DMS 273 (cell line): ENCODE data around the gene SEMA4C.

ENCODE experiments used
- DNase-seq: peaks from one replicate; lab custom pipeline; 2025; ENCODE audit not compliant: unreplicated experiment; lab: John Stamatoyannopoulos, UW

SEMA4C gene, protein sequence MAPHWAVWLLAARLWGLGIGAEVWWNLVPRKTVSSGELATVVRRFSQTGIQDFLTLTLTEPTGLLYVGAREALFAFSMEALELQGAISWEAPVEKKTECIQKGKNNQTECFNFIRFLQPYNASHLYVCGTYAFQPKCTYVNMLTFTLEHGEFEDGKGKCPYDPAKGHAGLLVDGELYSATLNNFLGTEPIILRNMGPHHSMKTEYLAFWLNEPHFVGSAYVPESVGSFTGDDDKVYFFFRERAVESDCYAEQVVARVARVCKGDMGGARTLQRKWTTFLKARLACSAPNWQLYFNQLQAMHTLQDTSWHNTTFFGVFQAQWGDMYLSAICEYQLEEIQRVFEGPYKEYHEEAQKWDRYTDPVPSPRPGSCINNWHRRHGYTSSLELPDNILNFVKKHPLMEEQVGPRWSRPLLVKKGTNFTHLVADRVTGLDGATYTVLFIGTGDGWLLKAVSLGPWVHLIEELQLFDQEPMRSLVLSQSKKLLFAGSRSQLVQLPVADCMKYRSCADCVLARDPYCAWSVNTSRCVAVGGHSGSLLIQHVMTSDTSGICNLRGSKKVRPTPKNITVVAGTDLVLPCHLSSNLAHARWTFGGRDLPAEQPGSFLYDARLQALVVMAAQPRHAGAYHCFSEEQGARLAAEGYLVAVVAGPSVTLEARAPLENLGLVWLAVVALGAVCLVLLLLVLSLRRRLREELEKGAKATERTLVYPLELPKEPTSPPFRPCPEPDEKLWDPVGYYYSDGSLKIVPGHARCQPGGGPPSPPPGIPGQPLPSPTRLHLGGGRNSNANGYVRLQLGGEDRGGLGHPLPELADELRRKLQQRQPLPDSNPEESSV

DNA sequence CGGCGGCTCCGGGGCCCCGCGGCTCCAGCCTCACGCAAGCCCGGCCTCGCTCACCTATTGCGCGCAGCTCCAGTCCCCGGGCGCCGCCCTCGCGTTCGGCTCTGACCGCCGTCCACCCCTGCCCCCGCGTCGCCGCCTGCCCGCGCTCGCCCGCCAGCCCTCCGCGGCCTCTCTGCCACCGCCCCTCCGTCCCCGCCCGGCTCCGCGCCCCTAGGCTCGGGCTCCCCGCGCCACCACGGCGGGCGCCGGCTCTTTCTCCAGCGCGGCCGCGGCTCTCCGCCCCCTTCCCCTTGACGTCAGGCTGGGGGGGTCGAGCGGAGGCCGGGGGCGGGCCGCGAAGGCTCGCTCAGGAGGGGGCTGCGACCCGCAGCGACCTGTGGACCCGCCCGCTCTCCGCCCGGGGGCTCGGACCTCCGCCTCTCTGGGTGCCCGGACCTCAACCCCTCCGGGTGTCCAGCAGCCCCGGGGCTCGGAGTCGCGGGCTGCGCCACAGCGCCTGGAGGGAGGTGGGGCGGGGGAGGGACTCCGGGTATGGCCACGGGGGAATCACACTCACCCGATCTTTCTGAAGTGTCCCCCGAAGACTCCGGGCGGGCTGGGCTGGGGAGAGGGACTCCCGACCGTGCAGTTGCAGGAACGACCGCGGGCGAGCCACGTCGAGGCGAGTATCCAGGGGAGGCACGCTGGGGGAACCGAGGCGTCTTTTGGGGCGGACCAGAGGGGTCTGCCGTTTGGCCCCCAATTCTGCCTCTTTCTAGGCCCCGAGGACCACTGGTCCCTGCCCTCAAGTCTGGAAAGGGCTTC, at the start of gene SEMA4C:
Gene SEMA4C, minus strand, starts transcription at position 259 of the 804 bp plus-strand sequence. CDS start 2,194 bp downstream, outside the sequence.
- peak; percentile 63 for DNase-seq

DNA sequence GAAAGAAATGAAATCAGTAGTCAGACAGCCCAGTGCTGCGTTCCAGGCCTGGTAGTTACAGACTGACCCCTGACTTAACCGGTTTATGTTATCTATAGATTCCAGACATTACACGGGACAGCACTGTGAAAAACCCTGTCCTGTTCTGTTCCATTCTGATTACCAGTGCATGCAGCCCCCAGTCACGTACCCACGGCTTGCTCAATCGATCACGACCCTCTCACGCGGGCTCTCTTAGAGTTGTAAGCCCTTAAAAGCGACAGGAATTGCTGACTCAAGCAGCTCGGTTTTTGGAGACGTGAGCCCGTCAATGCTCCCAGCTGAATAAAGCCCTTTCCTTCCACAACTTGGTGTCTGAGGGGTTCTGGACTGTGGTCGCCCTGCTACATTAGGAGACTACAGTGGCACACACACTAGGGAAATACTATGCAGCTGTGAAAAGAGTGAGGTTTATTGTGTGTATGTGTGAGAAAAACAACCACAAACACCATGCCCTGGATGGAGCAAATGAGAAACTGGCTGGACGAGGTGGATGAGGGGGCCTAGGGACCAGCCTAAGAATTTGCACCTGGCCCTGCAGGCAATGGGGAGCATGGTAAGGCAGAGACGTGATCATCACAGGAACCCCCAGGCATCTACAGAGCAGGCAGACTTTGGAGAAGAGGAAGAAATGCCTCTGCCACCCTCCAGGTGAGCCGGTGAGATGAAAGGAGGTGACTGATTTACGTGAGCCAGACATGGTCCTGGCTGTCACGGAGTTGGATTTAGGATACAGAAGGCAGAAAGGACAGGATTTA, 49.1 kb upstream of the SEMA4C start:
- no peak for DNase-seq

DNA sequence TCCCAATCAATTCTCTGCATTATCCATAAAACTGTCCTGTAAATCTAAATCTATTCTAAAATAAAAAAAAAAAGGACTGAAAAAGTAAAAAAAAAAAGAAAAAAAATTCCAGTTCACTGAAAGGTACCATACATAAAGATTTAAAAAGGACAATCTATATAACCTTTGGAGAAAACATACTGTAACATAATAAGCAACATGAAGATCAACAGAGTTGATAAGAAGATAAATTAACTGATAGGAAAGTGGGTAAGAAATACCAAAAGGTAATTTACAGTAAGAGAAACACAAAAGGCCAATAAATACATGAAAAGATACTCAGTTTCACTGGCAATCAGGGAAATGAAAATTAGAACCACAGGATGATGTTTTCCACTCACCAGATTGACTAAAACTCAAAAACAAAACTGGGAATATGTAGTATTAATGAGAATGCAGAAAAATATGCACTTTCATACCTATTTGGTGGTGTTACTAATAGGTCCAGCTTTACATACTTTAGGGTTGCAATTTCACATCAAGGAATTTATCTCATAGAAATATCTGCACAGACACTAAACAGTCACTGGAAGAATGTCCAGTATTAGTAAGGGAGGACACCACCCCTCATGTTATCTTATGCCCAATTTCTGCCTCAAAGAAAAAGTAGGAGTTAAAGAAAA, 48.3 kb upstream of the SEMA4C start:
- DNase-seq: no peak

DNA sequence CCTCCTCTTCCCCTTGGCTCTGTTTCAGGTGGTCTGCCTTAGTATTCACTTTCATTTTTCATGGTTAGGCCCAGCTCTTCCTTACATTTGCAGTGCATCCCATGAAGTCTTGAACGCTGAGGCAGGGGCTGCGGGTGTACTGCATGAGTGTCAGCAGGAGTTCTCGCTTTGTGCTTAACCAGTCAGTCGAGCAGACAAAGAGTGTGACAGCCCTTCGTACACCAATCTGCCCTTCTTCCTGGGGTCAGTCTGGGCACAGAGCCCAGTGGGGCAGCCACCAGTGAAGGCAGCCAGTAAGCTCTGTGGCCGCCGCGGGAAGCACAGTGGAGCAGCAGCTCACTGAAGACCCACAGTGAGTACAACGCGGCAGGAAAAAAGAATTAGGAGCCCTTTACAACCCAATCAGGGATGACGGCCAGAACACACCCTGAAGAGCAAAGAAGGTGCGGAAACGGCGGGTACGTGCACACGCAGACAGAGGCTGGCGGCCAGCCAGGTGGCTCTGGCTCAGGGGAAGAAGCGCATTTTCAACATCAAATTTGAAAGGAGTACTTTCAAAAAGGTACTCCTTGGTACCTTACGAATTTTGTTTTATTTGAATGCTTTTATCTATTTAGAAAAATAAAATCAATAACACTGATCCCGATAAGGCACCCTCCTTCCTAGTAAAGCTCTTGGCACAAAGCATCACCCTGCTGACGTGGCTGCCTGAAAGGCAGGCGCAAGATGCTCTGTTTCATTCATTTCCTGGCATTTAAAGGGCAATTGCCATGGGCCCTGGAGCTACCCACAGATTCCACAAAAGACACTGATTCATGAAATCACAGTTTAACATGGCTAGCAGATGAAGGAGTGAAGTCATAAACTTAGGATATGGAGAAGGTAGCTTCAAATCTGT, 47.0 kb upstream of the SEMA4C start:
- DNase-seq: no peak

DNA sequence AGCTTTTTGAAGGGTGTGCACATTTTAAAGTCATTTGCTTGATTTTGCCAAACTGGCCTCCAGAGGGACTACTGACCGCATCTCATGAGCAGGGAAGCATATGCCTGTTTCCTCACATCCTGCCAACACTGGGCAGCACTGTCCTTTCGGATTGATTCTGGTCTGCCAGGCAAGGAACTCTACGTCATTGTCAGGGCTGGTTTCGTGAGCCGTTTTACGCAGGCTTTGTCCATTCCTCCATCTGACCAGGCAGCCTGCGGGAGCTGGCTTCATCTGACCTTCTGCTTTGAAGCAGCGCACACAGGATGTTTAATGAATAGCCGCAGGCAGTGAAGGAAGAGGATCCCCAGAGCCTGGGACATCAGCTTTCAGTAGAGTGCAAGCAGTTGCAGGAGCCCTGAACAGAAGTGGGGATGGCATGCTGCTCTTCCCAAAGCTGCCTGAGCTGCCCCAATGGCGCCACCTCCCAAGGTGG, 46.3 kb upstream of the SEMA4C start:
- no peak for DNase-seq

DNA sequence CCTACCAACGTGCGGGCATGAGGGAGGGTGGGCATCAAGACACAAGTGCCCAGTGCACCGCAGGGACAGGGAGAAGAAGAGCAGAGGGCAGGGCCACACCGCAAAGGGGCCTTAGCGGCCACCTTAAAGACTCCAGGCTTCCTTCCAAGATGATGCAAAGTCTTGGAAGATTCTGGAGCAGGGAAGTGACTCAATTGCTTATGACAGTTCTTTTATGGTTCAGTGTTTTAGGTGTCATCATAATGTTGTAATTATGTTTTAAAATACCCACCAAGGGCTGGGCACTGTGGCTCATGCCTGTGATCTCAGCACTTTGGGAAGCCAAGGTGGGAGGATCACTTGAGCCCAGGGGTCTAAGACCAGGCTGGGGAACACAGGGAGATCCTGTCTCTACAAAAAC, 44.5 kb upstream of the SEMA4C start:
- no peak for DNase-seq

DNA sequence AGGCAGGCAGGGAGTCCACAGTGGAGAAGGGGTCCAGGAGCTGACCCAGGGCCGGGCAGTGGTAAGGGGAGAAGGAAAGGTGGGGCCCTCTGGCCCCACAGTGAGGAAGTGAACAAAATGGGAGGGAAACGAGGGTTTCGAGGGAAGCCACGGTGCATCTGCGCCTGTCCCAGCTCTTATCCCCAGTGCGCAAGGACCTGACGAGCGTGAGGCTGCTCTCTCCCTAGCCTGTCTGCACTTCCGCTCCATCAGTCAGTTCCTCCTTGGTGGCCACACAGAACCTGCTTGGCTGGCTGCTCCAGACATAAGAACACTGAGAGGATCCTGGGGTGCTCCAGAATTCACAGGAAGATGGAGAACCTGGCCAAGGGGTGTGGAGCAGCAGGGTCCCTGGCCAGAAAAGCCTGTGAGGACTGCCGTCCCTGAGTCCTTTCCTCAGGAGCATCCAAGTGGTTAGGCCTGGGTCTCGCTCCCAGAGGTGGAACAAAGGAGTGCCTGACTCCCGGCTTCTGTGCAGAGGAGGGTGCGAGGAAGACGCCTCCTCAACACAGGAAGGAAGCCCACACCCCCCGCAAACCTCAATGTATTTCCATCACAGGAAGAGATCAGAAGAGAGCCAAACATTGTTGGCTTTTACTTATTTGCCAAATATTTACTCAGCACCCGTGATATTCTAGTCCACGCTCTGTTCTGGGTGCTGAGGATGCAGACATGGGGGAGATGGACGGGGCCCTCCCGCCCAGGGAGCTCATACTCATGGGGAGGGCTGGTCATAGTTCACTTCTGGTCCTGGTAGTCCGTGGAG, 43.7 kb upstream of the SEMA4C start:
- DNase-seq: no peak

DNA sequence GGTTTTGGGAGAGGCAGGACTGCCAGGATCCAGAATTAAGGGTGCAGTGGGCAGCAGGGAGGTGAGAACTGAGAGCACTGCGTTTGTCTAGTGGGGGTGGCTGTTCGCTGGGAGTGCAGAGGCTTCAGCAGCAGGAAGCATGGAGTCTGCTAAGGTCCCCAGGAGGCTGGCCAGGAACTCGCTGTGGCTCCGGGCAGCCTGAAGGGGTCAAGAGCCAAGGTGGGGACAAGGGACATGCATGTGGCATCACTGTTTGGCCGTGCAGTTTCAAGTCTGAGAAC, 43.2 kb upstream of the SEMA4C start:
- DNase-seq: no peak

DNA sequence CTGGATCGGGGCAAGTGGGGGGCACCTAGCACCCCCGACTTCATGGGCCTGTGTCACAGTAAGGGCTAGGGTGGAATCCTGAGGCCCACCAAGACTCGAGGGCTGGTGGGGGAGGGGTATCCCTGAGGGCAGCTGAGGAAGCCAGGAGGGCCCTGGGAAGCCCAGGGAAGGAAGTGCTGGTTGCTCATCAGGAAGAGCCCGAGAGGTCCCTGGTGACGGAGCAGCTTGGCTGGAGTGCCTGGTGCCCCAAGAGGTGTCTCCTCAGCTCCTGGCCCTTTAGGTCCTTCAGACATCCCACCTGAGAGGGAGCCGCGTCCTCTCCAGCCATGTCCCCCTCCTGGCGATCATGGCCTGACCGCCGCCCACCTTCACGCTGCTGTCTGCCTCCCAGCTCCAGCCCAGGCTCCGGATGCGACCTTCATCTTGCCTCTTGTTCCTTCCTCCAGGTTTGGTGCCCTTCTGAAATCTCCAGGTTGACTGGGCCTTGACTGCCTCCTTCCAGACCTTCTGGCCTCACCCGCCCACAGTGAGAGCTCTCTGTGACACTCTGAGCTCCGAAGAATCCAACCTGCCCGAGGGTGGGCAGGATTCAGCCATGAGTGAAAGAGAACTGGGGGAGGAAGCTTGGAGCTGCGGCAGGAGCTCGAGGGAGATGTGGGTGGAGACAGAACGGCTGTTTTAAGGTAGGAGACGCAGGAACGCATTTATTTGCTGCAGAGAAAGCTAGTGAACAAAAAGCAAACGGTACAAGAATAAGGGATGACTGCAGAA, 42.7 kb upstream of the SEMA4C start:
- DNase-seq: no peak

DNA sequence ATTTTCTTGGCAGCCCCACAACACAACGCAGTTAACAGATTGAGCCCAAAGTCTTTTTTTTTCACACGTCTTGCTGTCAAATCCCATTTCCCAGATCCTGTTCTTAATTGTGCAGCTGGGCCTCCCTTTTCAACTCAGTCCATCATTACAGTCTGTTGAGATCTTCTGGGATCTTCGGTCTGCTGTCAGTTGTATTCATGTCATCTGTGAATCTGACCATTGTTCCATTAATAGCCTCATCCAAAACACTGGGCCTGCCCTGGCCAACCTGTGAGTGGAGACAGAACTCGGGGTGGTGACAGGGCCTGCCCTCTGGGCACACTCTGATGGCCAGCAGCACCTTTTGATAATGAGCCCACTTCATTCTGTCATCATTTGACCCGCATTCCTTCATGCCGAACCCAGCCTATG, 39.7 kb upstream of the SEMA4C start:
- no peak for DNase-seq

DNA sequence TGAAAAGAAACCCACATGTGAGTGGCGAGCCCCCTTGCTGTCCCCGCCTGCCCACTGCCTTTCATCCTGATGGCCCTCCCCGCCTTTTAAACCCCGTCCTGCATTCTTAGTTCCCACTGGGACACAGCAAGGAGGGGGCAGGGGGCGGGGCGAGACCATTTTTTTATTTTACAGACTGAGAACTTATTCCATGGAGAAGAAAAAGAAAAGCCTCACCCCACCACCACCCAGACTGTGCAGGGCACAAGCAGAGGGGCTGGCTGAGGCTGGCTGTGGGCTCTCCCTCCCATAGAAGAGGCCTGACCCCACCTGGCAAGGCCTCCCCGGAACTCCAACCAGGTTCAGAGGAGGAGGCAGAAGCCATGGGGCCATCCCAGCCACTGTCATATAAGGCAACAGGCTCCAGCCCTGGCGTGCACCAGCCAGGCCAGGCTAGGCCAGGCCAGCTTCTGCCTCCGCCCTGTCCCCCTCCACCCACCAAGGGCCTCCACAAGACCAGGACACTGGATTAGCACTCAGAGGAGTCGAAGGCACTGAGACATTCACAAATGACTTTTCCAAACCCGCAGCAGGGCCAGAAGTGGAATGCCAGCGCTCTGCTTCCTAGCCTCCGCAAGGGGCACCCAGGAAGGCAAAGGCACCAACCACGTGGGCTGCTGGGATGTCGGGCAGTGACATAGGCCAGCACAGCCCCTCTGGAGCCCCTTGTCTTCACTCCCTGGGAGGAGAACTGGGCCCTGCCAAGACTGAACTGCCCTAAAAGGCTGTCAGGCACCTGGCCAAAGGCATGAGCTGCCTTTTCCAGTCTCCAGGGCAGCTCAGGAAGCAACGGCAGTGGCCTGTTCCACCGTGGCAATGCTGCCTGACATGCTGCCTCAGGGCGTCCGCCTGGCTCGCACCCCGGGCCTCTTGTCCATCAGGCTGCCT, 37.5 kb upstream of the SEMA4C start:
- peak; percentile 35 for DNase-seq

DNA sequence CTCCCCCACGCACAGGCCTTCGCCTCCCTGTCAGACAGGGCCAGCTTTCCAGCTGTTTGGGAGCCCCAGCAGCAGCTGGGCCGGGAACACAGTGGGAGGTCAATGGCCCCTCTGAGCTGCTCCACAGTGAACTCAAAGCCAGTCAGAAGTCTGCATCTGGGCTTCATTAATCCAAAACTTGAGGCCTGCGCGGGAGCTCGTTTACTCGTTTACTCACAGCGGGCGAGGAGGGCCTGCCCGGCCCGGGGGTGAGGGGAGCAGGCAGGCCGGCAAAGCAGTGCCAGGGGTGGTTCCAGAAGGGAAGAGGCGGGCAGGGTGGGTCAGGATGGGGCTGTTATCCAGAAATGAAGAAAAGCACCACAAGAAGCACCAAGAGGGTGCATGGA, 36.8 kb upstream of the SEMA4C start:
- DNase-seq: no peak

DNA sequence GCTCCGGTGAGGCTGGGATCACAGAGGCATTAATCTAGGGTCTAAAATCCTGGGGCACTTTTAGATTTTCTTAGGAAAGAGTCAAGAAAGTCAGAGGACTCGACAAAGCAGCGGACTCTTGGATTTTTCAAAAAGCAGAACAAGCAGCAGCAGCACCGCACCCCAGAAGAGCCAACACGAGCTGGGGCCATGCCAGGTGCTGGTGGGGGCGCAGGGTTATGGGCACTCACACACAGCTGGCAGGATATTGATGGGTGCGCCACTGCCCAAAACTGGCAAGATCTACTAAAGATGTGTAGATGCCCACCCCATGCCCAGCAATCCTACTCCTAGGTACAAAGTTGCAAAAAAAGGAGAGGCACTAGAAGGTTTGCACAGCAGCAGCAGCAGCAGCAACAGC, 33.9 kb upstream of the SEMA4C start:
- DNase-seq: no peak

DNA sequence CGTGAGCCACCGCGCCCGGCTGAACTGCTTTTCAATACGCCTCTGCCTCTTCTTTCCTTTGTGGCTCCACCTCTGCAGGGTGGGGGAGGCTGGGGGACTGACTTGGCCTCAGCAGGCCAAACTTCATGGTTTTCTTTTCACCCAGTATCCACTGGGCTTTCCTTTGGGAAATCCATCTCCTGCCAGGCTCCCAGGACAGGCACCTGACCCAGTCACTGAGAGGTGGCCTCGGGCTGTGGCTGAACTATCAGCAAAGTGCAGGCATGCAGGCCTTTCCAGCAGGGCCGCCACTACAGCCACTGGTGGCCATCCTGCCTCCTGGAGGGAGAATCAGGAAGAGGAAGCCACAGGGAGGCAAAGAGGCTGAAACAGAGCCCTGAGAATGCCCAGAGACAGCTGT, 33.4 kb upstream of the SEMA4C start:
- DNase-seq: no peak

DNA sequence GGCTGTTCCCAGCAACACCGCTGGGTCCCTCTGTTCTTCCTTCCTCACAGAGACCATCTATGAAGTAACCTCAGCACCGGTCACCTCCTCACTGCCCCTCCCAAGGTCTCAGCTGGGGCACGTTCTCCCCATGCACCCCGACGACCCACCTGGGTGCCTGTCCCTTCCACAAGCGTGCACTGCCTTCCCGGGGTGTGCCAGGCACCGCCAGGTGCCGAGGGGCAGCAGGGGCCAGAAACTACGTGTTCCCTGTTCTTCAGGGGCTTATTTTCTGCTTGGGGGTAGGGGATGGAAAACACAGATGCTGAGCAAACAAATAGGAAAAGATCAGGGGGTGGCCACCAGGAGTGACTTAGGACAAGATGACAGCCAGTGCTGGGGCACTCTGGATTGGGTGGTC, 30.4 kb upstream of the SEMA4C start:
- no peak for DNase-seq

DNA sequence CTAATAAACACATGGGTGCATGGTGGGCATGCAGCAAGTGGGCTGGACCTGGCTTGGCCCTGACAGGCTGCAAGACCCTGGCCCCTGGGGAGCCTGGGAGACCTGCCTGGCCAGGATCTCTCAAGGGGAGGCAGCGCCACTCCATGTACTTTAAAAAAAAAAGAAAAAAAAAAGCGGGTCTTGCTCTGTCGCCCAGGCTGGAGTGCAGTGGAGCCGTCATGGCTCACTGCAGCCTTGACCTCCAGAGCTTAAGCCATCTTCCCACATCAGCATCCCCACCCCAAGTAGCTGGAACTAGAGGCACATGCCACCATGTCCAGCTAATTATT, 29.5 kb upstream of the SEMA4C start:
- no peak for DNase-seq
